Astrocyte of the hippocampus (primary cell): Measurements from ENCODE around the gene RNF13.
"Not testable (repeated sequence)": the region's sequence is repeated elsewhere in the genome, so short reads cannot be mapped to it uniquely, and the experiment has no call there.

Source experiments
- DNase-seq: peaks from one replicate; pipeline ENCODE4 v3.0.0; 2011; ENCODE audit warnings: low read depth, low spot score

The RNF13 gene

GRCh38 chr3:149801195-149801594, 11.8 kb upstream of the RNF13 start:
- DNase-seq, result no peak

GRCh38 chr3:149801639-149802038, 11.4 kb upstream of the RNF13 start:
- DNase-seq, result no peak

GRCh38 chr3:149806171-149806778, 6.7 kb upstream of the RNF13 start:
- no peak for DNase-seq

- DNase-seq, result peak; percentile 90
Measured at GRCh38 chr3:149808209-149808829, 4.7 kb upstream of the RNF13 start.

GRCh38 chr3:149809699-149810098, 3.3 kb upstream of the RNF13 start:
- no peak for DNase-seq

- no peak for DNase-seq
Measured at GRCh38 chr3:149810846-149811245, 2.2 kb upstream of the RNF13 start.

GRCh38 chr3:149812165-149812605, 830 bp upstream of the RNF13 start:
- DNase-seq, result no peak

GRCh38 chr3:149813367-149814281, 609 bp downstream of the RNF13 start:
- DNase-seq, result peak; percentile 65

GRCh38 chr3:149815321-149815720, 2.3 kb downstream of the RNF13 start:
- no peak for DNase-seq

GRCh38 chr3:149815728-149816127, 2.7 kb downstream of the RNF13 start:
- DNase-seq, result no peak

- DNase-seq, result no peak
Measured at GRCh38 chr3:149816311-149816710, 3.3 kb downstream of the RNF13 start.

GRCh38 chr3:149816986-149817385, 4.0 kb downstream of the RNF13 start:
- no peak for DNase-seq

- no peak for DNase-seq
Measured at GRCh38 chr3:149819432-149819831, 6.4 kb downstream of the RNF13 start.

GRCh38 chr3:149820183-149820582, 7.2 kb downstream of the RNF13 start:
- no peak for DNase-seq

- no peak for DNase-seq
Measured at GRCh38 chr3:149826636-149827035, 13.6 kb downstream of the RNF13 start.

GRCh38 chr3:149828390-149828789, 15.4 kb downstream of the RNF13 start:
- DNase-seq, result no peak

- DNase-seq, result not testable (repeated sequence)
Measured at GRCh38 chr3:149829631-149830030, 16.6 kb downstream of the RNF13 start.

GRCh38 chr3:149830902-149831301, 17.9 kb downstream of the RNF13 start:
- no peak for DNase-seq

- DNase-seq, result no peak
Measured at GRCh38 chr3:149831321-149831720, 18.3 kb downstream of the RNF13 start.

GRCh38 chr3:149832086-149832485, 19.1 kb downstream of the RNF13 start:
- DNase-seq, result no peak

- no peak for DNase-seq
Measured at GRCh38 chr3:149833241-149833640, 20.2 kb downstream of the RNF13 start.

- DNase-seq, result not testable (repeated sequence)
Measured at GRCh38 chr3:149838491-149838890, 25.5 kb downstream of the RNF13 start.
